B cell (primary cell): ENCODE data around the gene RNASE7.

Experiments used
- EZH2 ChIP-seq: IDR thresholded peaks from 2 replicates; pipeline ENCODE4 v1.6.1; 2012; ENCODE audit warnings: borderline replicate concordance, low read depth, mild to moderate bottlenecking, moderate library complexity, low read length; ENCODE audit not compliant: insufficient read depth, poor library complexity, severe bottlenecking
- TF ChIP-seq, protein P1 (sequence below): fragments of 200-600 bp; IDR thresholded peaks from one replicate; pipeline ENCODE4 v1.8.0; 2022; ENCODE audit warnings: antibody characterized with exemption, mild to moderate bottlenecking

GRCh38 chr14:21001218-21001617, 40.9 kb upstream of the RNASE7 start:
- TF ChIP-seq, protein P1, sequence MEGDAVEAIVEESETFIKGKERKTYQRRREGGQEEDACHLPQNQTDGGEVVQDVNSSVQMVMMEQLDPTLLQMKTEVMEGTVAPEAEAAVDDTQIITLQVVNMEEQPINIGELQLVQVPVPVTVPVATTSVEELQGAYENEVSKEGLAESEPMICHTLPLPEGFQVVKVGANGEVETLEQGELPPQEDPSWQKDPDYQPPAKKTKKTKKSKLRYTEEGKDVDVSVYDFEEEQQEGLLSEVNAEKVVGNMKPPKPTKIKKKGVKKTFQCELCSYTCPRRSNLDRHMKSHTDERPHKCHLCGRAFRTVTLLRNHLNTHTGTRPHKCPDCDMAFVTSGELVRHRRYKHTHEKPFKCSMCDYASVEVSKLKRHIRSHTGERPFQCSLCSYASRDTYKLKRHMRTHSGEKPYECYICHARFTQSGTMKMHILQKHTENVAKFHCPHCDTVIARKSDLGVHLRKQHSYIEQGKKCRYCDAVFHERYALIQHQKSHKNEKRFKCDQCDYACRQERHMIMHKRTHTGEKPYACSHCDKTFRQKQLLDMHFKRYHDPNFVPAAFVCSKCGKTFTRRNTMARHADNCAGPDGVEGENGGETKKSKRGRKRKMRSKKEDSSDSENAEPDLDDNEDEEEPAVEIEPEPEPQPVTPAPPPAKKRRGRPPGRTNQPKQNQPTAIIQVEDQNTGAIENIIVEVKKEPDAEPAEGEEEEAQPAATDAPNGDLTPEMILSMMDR: no peak
- TF ChIP-seq EZH2: no peak
